Neutrophil (primary cell): ENCODE data around the gene HAUS7.

Source experiments
- H3K27ac ChIP-seq: fragments of 200-600 bp; sonication (generic); 2 replicates; pipeline ENCODE4 v1.5.1; 2016; ENCODE audit warnings: mild to moderate bottlenecking, moderate library complexity
- H3K27me3 ChIP-seq: fragments of 200-600 bp; sonication (generic); 2 replicates; pipeline ENCODE4 v1.6.0; 2016; ENCODE audit warnings: mild to moderate bottlenecking
- H3K36me3 ChIP-seq: fragments of 200-600 bp; sonication (generic); 2 replicates; pipeline ENCODE4 v1.5.1; 2017
- H3K4me1 ChIP-seq, 2 experiments: fragments of 200-600 bp in 1 of 2; sonication (generic) in 1 of 2; 1 replicate in 1 of 2; 2 replicates in 1 of 2; pipeline versions ENCODE4 v1.5.1 to v1.6.1; 2013 to 2016; ENCODE audit warnings: low read depth in 1 of 2, low read length in 1 of 2, mild to moderate bottlenecking in 1 of 2, moderate library complexity in 1 of 2; ENCODE audit not compliant: control insufficient read depth in 1 of 2, insufficient read depth in 1 of 2
- H3K4me3 ChIP-seq, 2 experiments: fragments of 200-600 bp in 1 of 2; sonication (generic) in 1 of 2; 1 replicate in 1 of 2; 2 replicates in 1 of 2; pipeline ENCODE4 v1.5.1; 2013 to 2016; ENCODE audit warnings: low read depth in 1 of 2, low read length in 1 of 2, mild to moderate bottlenecking in 1 of 2, moderate library complexity in 1 of 2
- H3K9me3 ChIP-seq: fragments of 200-600 bp; sonication (generic); 2 replicates; pipeline ENCODE4 v1.5.1; 2016
- TF ChIP-seq, protein P1 (sequence below): fragments of 200-600 bp; sonication (generic); IDR thresholded peaks from 2 replicates; pipeline ENCODE4 v1.5.1; 2016; ENCODE audit warnings: antibody characterized with exemption

HAUS7 gene

DNA sequence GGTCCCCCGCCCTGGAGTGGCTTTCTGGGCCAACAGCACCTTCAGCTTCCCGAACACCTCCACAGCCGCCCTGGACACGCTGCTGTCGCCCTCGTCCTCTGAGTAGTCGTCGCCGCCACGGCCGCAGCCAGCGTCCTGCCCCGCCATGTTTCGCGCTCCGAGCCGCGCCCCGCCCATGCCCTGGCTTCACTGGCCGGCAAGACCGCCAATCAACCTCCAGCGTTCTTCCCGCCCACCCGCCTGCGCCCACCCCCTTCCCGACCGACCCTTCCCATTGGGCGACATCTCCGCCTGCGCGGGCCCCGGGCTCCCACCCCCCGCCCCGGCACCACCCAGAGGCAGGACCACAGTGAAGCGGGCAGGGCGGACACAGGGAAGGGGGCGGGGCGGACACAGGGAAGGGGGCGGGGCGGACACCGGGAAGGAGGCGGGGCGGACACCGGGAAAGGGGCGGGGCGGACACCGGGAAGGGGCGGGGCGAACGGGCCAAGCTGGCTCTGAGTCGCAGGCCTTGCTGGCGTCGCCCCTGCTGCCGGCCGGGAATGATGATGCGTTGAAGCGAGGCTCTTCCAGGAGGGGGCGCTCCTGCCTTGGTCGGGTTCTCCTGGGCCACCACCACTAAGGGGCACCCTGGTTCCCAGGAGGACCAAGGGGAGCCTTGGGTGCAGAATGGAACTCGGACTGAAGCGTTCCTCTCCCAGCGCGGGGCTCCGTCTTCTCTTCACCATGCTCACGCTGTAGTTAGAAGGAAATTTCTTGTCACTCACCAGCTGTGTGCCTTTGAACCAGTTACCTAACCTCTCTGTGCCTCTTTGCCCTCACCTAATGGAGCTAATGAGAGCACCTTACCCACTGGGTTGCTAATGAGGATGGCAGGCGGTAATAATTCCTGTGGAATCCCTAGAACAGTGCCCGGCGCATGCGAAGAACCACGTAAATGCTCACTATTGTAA lies at the start of gene HAUS7:
TSS of gene HAUS7 (minus strand) at position 166 of the 953 bp plus-strand sequence. CDS start at position 147, 19 bp downstream.
- H3K27ac ChIP-seq, result peak within 1 kb of the TSS; percentile 63
- no peaks in the 10 kb centered on the region for H3K36me3 ChIP-seq
- H3K4me1 ChIP-seq, result peaks cover 6 to 15% of the 10 kb centered on the region in 2 experiments
- TF ChIP-seq, protein P1, sequence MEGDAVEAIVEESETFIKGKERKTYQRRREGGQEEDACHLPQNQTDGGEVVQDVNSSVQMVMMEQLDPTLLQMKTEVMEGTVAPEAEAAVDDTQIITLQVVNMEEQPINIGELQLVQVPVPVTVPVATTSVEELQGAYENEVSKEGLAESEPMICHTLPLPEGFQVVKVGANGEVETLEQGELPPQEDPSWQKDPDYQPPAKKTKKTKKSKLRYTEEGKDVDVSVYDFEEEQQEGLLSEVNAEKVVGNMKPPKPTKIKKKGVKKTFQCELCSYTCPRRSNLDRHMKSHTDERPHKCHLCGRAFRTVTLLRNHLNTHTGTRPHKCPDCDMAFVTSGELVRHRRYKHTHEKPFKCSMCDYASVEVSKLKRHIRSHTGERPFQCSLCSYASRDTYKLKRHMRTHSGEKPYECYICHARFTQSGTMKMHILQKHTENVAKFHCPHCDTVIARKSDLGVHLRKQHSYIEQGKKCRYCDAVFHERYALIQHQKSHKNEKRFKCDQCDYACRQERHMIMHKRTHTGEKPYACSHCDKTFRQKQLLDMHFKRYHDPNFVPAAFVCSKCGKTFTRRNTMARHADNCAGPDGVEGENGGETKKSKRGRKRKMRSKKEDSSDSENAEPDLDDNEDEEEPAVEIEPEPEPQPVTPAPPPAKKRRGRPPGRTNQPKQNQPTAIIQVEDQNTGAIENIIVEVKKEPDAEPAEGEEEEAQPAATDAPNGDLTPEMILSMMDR, result peak; percentile 74
- no peaks in the 10 kb centered on the region for H3K9me3 ChIP-seq
- H3K27me3 ChIP-seq, result peaks cover 23% of the 10 kb centered on the region
- H3K4me3 ChIP-seq, result peak within 1 kb of the TSS; percentile 68 to 76

DNA sequence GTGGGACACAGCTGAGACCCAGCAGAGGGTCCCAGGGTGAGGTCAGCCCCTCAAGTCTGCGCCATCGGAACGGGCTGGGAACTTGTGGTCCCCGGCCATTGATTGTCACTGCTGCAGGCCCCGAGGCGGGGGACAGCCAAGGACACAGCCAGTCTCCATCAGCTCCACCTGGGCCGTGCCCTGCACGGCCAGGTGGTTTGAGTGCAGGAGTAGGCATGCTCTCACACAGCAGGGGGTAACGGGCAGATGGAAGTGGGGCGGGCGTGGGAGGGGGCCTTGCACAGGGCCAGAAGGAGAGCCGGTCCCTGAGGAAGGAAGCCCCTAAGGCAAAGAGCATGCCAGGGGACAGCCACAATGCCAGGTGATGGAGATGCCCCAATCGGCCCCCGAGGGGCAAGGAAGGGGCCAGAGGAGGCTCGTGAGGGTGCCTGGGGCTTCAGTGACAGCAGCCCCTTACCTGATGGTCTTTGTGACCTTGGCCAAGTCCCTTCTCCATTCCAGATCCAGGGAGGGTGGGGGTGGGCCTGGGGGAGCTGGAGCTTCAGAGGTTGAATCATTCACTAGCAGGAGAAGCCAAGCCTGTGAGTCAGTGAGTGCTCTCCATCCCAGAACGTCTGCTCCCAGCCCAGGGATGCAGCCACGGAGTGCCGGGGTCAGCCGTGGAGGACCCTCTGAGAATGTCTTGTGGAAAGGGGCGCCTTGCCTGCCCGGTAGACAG lies 49.4 kb upstream of the HAUS7 start:
- no peaks in the 10 kb centered on the region for H3K36me3 ChIP-seq
- no peak overlapping the region for H3K4me3 ChIP-seq
- TF ChIP-seq, protein P1, result no peak
- H3K4me1 ChIP-seq, result no peaks in the 10 kb centered on the region
- H3K27me3 ChIP-seq, result peaks cover 74% of the 10 kb centered on the region
- H3K9me3 ChIP-seq, result no peaks in the 10 kb centered on the region
- H3K27ac ChIP-seq, result no peak overlapping the region

- Histone ChIP-seq H3K4me1 (no peaks in the 10 kb centered on the region), H3K27ac (no peak overlapping the region), H3K27me3 (peaks cover 74% of the 10 kb centered on the region), H3K9me3 (no peaks in the 10 kb centered on the region), H3K36me3 (no peaks in the 10 kb centered on the region), H3K4me3 (no peak overlapping the region)
- TF ChIP-seq, protein P1, result no peak
Measured at GRCh38 chrX:153517946-153518834, 47.8 kb upstream of the HAUS7 start.

GRCh38 chrX:153517423-153517822 lies 47.0 kb upstream of the HAUS7 start, which contains the start of gene ATP2B3:
ATP2B3 (plus strand) TSS chrX:153517642; CDS start chrX:153536248, 18,606 bp downstream.
- Histone ChIP-seq H3K9me3 (no peaks in the 10 kb centered on the region), H3K4me3 (no peak within 1 kb of the TSS)
- TF ChIP-seq, protein P1, result no peak

DNA sequence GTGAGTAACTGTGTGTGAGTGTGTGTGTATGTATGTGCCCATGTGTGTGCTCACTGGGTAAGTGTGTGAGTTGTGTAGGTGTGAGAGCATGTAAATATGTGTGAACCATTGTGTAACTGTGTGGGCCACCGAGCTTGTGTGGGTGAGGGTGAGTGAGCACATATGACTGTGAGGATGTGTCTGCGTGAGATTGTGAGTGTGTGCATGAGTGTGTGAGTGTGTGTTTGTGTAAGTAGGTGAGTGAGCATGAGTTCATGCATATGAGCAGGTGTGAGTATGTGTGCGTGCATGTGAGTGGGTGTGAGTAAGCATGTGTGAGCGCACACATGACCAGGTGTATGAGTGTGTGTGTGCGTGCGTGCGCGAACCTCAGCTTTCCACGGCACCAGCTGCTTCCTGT lies 45.7 kb upstream of the HAUS7 start:
- TF ChIP-seq, protein P1, result no peak
- H3K4me1 ChIP-seq, result no peaks in the 10 kb centered on the region
- no peak overlapping the region for H3K4me3 ChIP-seq
- H3K36me3 ChIP-seq, result no peaks in the 10 kb centered on the region
- H3K27me3 ChIP-seq, result peaks cover 59% of the 10 kb centered on the region
- H3K9me3 ChIP-seq, result no peaks in the 10 kb centered on the region
- no peak overlapping the region for H3K27ac ChIP-seq

More at GRCh38 chrX:153517423-153517822, 47.0 kb upstream of the HAUS7 start, which contains the start of gene ATP2B3:
- Histone ChIP-seq H3K4me1 (no peaks in the 10 kb centered on the region), H3K27me3 (peaks cover 72% of the 10 kb centered on the region), H3K27ac (no peak within 1 kb of the TSS), H3K36me3 (no peaks in the 10 kb centered on the region)
